Ramos (cell line): ENCODE results near the gene ZHX3.

Source experiments
- in situ Hi-C: fragments of 300-500 bp; cut with MboI; formaldehyde crosslinking; loops from one replicate; pipeline ENCODE4 v1.14.3; 2022; ENCODE audit warnings: low sequenced_read_pairs; ENCODE audit not compliant: unreplicated experiment

ZHX3 gene

DNA sequence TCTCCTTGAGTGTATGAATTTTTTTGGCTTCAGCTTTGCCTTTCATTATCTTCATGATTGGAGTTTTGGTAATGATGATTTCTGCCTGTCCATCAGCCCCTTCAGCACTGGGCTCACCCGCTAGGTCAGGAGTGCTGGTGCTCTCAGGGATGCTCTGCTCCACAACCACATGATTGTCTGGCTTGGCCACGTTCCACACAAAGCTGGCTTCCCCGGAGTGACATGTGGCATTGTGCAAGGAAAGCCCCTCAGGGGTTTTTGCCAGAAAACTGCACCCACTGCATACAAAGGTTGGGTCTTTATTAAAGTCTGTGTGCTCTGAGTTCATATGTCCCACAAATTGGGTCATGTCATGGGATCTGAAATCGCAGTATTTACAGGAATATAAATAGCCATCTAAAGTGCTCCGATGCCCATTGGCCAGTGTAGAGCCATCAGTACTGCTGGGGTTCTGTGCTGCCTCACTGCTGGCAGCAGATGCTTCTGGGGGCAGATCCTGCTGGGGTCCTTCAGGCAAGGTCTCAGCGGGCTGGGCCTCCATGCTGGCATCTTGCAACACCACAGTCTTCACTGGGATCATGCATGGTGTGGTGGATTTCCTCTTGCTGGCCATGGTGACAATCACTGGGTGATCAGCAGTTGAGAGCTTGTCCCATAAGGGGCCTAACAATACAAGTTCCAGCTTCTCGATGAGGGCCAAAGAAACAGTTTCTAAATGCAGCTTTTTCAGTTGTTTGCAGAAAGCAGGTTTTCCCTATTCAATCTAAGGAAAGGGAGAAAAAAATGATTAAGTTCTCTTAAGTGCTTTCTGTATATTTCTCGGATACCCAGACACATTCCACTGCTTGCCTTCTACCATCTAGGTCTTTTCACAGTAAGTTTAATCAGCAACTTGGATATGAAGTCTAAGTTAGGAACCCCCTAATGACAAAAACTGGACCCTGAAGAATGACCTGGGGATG is 112.9 kb downstream of the ZHX3 start:
- in situ Hi-C loops = no loop called here

DNA sequence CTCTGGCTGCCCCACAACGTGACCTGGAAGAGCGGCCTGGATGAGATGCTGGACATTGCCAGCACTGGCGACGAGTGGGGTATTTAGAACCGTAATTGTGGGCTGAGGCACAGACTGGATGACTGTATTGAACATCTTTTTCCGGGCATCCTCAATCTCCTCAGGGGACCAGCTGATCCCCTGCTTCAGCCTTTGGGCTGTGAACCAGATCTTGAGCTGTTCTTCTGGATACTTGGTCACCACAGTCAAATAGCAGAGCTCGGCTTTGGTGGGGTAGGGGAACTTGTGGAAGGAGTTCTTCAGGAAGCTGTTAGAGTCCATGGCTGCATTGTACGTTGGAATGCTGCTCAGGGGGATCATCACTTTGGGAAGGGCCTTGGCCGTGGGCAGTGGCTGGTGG is 113.9 kb downstream of the ZHX3 start:
- in situ Hi-C loops = no loop called here

DNA sequence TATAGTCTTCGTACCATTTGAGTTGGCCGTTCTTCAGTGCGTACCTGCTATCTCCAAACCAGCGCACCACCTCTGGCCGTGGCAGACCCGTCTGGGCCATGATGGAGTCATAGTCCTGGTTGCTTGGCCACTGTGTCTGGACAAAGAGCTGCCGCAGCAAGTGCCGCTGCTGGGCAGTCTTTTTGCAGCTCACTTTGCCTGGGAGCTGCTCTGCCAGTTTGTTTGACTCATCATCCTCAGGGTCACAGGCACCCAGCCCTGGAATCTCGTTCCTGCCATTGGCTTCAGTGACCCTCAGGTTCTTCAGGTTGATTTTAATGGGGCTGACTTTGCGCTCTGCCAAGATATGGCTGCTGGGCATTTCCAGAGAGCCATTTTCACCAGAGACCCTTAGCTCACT is 115.1 kb downstream of the ZHX3 start:
- in situ Hi-C loops = no loop called here

DNA sequence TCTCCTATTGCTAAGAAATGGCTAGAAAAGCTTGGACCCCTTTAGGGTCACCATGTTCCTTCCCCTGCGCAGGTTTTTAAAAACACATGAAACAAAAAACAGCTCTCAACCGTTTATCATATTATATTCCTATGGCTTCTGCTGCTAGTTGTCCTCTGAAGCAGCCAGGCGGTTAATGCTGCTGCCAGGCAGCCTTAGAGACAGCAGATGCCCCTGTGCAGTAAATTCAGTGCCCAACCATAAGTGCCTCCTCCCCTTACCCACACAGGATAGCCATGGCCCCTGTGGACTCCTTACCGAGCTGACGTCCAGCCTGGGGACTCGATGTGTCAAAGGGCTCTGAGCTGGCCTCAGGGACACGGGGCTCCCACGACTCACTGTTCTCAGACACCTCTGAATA is 115.8 kb downstream of the ZHX3 start:
- in situ Hi-C loops = no loop called here

DNA sequence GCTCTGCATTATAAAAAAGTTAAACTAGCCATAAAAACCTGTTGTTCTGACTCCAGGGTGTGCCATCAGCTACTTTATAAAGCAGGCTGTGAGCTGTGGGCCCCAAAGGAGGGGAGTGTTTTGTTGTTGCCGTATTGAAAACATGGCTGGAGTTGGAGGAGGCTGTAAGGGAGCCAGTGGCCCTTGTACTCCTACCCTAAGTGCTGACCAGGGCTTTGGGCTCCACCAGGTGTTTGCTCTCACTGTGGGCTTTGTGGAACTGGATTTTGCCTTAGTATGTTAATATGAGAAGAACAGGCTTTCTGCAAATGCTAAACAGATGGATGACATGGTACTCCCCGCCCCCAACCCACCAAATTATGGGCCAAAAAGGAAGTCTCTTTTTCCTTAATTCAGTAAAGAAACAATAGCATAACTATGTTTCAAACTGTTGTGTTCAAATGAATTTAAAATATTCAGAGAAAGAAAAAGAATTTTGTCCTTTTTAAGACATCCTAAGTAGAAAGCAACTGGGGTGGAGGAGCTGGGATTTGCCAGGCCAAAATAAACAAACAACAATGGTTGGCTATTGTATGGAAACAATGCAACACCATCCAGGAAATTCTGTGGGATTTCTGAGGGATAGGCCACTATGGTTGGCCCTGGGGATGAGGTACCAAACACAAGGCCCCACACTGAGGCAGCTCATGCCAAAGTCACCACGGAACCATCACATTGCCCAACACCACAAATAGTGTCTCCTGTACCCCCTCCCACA is 116.9 kb downstream of the ZHX3 start:
- in situ Hi-C loops = no loop called here

DNA sequence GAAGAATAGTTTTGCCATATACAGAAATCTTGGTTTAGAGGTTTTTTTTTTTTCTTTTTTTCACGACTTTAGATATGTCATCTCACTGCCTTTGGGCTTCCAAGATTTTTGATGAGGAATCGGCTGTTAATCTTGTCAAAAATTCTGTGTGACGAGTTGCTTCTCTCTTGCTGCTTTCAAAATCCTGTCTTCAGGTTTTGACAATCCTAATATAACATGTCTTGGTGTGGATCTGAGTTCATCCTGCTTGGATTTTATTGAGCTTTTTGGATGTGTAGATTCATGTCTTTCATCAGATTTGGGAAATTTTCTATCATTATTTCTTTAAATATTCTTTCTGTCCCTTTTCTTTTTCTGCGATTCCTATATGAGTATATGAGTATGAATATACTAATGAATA is 119.1 kb downstream of the ZHX3 start:
- in situ Hi-C loops = no loop called here

DNA sequence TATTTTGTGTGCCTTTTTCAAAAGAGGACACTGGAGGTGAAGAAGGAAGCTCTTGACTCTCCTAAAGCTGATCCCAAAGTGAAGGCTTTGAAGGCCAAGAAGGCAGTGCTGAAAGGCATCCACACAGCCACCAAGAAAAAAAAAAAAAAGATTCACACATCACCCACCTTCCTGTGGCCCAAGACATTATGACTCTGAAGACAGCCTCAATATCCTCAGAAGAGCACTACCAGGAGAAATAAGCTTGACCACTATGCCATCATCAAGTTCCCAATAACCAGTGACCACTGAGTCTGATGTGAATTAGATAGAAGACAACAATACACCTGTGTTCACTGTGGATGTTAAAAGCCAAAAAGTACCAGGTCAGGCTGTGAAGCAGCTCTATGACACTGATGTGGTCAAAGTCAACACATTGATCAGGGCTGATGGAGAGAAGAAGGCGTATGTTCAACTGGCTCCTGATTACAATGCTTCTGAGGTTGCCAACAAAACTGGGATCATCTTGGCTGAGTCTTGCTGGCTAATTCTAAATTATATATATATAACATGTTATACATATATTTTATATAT is 120.8 kb downstream of the ZHX3 start:
- in situ Hi-C loops = no loop called here

DNA sequence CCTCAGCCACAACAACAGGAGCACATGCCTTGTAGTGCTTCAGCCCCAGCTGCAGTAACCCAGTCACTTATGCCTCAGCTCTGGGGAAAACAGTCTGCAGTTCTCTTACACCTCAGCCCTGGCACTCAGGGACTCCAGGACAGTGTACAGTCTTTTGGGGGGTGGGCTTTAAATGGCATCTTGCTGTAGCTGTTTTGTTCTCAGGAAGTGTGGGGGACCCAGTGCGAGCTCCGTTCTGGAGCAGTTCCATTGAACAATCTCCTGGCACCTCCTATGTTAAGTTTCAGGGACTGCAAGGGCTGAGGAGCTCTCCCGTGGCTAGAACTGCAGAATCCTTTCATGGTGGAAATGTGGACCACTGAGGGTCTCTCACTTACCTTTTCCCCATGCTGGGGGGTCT is 125.0 kb downstream of the ZHX3 start:
- in situ Hi-C loops = no loop called here

DNA sequence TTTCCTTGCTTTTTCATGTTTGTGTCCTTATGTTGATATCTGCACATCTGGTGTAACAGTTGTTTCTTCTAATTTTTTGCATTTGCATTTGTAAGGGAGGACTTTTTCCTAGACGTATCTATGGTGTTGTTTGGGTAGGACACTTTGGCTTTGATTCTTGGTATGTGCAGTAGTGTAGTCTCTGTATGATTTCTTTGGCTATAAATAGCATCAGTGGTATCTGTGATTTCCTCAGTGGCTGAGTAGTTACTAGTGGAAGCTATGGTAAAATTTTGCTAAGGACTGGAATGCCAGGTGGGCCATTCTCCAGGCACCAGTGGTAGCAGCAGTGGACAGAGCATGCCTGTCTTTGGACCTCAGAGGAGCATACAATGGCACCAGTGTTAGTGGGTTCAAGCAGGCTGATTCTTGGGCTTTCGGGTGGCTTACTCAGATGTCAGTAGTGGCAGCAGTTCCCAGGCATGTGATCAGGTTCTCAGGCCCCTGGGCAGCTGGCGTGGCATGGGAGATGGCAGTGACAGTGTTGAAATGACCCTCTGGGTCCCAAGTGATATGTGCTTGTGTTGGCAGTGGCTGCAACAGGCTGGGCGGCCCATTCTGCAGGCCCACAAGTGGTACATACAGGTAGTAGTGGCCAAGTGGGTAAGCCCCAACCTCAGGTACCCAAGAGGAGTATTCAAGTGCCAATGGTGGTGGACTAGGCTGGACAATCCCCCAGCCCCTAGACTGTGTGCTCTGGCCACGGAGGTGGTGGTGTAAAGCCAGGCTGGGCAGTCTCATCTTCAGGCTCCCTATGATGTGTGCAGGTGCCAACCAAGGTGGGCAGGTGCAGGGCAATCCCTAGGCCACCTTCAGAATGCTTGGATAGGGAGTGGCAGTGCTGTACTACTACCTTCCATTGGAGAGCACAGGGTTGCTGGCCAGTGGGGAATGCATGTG is 125.7 kb downstream of the ZHX3 start:
- in situ Hi-C loops = no loop called here

DNA sequence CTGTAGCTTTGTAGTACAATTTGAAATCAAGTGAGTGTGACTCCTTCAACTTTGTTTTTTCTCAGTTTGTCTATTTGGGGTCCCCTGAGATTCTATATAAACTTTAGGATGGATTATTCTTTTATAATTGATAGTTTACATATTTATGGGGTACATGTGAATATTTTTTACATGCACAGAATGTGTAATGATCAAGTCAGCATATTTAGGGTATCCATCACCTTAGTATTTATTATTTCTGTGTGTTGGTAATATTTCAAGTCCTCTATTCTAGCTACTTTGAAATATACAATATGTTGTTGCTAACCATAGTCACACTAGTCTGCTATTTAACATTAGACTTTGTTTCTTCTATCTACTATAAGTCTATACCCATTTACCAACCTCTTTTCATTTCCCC is 129.9 kb downstream of the ZHX3 start:
- in situ Hi-C loops = no loop called here

DNA sequence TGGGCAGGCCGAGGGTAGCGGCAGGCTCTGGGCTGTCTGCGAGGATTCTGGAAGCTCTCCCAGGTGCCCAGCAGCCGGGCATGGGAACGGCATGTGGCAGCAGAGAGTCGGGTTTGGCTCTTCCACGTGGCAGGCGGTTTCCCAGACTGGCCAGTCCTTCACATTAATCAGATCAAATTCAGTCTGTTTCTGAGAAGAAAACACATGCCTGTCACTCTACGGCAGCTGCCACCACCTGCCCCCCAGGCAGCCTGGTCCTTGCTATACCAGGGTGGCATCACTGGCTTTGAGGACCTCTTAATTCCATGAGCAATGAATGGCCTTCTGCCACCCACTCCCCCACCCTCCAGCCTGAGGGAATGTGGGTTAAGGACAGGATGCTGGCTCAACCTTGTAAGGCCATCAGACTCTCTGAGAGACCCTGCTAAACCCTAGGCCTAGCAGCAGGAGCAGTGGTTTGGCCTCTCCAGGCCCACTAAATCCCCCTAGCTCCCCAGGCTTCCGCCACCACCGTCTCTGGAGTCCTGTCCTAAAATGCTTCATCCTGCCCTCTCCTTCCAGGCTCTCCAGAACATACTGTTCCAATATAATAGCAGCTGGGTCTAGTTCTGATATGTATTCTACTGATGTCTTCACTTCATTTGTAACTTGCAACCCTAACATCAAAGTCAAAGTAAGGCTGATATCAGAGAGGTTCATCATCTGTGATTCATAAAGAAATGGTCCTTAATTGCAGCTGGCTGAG is 132.3 kb downstream of the ZHX3 start:
- in situ Hi-C loops = no loop called here

DNA sequence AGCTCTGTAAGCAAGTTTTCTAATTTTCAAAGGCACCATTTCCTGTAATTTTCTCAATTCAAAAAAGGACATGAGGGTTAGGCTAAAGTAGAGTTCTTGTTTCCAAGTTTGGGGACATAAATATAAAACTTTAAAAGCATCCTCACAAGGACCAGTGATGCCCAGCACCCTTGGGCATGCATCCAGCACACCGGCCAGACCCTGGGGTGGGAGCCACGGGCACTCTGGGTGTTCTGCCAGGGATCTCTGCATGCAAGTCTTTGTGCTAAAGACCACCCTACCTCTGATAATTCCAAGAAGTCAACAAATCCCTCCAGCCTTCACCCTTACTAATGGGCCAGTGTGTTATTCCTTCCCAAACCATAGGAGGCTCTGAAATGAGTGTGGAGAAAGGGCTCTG is 133.7 kb downstream of the ZHX3 start:
- in situ Hi-C loops = no loop called here

DNA sequence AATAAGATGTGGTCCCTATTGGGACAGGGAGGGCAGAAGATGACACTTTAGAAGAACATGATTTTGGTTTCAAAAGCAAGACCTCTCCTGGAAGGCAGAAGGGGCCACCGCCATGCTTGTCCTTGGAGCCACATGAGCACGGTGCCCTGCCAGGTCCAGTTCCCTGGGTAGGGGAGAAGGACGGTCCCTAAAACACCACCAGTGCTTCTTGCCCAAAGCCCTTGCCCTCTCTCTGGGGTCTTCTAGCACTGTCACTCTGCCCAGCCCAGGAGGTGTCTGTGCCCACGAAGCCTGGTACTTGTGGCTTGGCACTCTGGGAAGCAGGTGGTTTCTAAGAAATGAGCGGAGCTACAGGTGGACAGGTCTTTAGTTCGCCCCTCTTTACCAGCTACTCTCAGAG is 134.1 kb downstream of the ZHX3 start:
- in situ Hi-C loops = no loop called here

DNA sequence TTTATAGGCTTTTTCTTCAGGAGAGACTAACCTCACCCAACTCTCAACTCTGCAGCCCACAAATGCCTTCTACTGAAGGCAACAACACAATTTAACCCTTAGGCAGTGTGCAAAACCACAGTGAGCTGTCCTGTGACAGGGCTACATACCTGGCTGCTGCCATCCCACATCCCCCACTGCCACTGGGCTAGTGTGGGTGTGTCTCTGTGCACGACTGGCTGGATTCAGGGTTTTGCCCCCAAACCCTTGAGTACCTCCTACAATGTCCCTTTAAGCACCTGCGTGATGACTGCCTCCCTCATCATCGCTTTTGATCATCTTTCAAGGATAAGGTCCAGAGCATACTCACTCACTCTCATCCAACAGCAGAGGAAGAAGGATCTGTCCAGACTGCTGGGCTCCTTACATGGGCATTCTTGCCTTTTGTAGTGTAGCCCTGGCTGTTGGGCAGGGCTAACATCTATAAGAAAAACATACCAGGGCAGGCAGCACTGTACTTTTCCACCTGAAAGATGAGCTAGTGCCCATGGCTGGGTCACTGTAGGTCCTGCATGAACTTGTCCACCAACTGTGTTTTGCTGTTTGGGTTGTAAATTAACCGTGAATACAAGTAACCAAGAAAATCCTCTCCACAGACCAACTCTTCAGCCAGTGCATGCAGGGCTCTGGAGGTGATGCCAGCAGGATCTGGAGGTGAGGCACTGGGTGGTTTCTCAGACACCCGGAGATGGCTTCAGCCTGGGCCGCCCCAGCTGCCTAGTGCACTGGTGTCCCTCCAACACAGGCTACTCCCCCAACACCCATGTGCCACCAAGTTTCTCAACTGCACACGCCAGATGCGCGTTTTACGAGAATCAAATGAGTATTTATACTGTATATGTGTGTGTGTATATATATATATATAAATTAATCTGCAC is 135.0 kb downstream of the ZHX3 start:
- in situ Hi-C loops = no loop called here

DNA sequence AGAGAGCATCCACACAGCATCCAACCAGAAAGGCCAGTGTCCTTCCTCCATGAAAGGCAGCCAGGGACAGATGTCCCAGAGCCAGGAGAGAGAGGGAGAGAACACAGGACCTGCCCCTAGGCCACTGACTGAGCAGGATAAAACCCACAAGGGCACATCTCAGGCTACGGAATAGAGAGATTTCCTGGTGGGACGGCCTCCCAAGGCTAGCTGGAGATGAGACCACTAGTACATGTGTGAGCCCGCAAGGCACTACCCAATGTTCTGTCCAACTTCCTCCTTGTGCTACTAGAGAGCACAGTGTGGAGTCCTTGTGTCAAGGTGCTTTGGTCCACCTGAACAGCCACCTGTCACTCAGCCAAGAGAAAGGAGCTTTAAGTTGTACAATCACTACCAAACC is 136.0 kb downstream of the ZHX3 start:
- in situ Hi-C loops = no loop called here

DNA sequence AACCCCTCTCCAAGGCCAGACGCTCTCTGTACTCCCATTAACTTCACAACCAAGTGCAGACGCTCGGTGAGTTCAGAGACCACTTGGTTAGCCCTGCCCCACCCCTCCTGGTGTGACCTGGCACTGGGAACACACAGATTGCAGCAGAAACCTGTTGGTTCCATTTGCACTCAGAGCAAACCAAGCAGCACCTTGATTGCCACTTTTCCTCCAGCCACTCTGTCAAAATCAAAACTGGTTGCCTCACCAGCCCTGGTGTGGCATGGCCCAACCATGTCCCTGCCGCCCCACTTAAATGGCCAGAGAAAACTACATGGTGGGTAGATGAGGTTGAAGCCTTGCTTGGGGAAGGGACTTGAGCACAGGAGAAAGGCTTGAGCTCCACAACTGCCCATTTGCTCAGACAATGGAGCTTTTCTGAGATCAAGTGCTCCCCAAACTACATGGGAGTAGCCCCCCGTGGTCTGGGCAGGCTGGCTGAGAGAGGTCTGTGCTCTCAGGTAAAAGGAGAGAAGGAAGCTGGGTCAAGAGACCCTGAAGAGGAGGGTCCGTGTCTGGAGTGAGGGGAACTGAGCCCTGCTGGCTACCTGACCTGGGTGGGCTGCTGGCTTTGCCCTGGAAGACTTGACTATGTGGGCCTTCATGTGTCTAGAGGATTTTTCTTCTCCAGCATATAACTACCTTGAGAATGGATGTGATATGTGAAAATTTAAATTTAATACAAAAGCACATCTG is 136.8 kb downstream of the ZHX3 start:
- in situ Hi-C loops = no loop called here

DNA sequence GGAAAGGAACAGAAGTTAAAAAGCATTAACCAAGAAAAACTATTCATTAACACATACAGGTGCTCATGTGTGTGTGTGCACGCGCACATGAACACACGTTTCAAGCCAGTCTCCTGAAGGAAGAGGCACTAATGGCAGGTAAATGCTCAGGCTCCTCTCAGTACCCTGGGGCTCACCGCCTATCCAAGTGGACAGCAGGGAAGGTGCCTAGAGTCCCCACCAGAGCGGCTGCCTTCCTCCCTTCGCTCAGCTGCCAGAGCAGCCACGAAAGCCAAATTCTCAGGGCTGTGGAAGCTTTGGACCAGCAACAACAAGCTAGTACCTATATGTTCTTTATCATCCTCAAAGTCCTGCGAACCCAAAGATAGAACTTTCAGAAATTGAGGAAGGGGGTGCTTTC is 137.6 kb downstream of the ZHX3 start:
- in situ Hi-C loops = loop anchor here (5.0 kb wide), 1 partner anchor 157 kb away; no protein-coding TSS in a partner anchor
